ENCODE data around the gene AIMP1.

- no peak for TF ChIP-seq CTCF (IDR thresholded peaks at IDR 0.05)
- no peak for TF ChIP-seq FOXP4 (CRISPR knock-in tag; IDR thresholded peaks at IDR 0.05)
- no peak for TF ChIP-seq ZNF232 (CRISPR knock-in tag; IDR thresholded peaks at IDR 0.05)
- TF ChIP-seq NFYB (CRISPR knock-in tag; conservative IDR thresholded peaks at IDR 0.05; ENCODE audit: low read depth), result no peak
- TF ChIP-seq, protein P1, sequence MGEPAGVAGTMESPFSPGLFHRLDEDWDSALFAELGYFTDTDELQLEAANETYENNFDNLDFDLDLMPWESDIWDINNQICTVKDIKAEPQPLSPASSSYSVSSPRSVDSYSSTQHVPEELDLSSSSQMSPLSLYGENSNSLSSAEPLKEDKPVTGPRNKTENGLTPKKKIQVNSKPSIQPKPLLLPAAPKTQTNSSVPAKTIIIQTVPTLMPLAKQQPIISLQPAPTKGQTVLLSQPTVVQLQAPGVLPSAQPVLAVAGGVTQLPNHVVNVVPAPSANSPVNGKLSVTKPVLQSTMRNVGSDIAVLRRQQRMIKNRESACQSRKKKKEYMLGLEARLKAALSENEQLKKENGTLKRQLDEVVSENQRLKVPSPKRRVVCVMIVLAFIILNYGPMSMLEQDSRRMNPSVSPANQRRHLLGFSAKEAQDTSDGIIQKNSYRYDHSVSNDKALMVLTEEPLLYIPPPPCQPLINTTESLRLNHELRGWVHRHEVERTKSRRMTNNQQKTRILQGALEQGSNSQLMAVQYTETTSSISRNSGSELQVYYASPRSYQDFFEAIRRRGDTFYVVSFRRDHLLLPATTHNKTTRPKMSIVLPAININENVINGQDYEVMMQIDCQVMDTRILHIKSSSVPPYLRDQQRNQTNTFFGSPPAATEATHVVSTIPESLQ (CRISPR knock-in tag; IDR thresholded peaks at IDR 0.05), result no peak
Measured at GRCh38 chr4:106268786-106269185, 47.6 kb upstream of the AIMP1 start.
